Measurements from ENCODE around the gene SPTBN1. TPM values are rescaled to one million over a fixed set of nuclear protein-coding genes. Genes with fewer than 3 reads are reported as not detected.

SPTBN1 gene
- total RNA-seq, 1 experiment from 2014 or later, result 204 TPM

- no peaks in the 10 kb centered on the region for H3K27me3 Mint-ChIP-seq (ENCODE audit: low read depth)
- DNase-seq (ENCODE audit: low spot score) (no peak), ATAC-seq (no peak)
- H3K9me3 Mint-ChIP-seq, result no peaks in the 10 kb centered on the region; the same call in 1 of the 2 replicates
- H3K4me1 Mint-ChIP-seq, result no peaks in the 10 kb centered on the region; the same call in 1 of the 2 replicates
- H3K36me3 Mint-ChIP-seq, result peaks cover 6% of the 10 kb centered on the region
- ChIA-PET POLR2A (no interaction called here), CTCF (no interaction called here)
- H3K27ac Mint-ChIP-seq, result no peak overlapping the region
- no peak overlapping the region for H3K4me3 Mint-ChIP-seq
- TF ChIP-seq ZNF396 (CRISPR knock-in tag; IDR thresholded peaks at IDR 0.05; ENCODE audit: borderline replicate concordance) (no peak), JUN (CRISPR knock-in tag; IDR thresholded peaks at IDR 0.05) (no peak), ZBTB43 (CRISPR knock-in tag; IDR thresholded peaks at IDR 0.05) (no peak), CTCF (IDR thresholded peaks at IDR 0.05) (no peak), TP53 (CRISPR knock-in tag; IDR thresholded peaks at IDR 0.05) (no peak), ESRRA (CRISPR knock-in tag; IDR thresholded peaks at IDR 0.05; ENCODE audit: borderline replicate concordance) (no peak), MLX (CRISPR knock-in tag; IDR thresholded peaks at IDR 0.05) (no peak), PRRX2 (CRISPR knock-in tag; IDR thresholded peaks at IDR 0.05) (no peak), KAT7 (CRISPR knock-in tag; IDR thresholded peaks at IDR 0.05; ENCODE audit: borderline replicate concordance) (no peak), GRHL2 (CRISPR knock-in tag; IDR thresholded peaks at IDR 0.05; ENCODE audit: insufficient replicate concordance, severe bottlenecking) (no peak)
Observed at GRCh38 chr2:54534221-54534620, 78.1 kb downstream of the SPTBN1 start.

- CTCF ChIA-PET, result no interaction called here
- peak overlapping the region; percentile 12 for H3K27ac Mint-ChIP-seq
Observed at GRCh38 chr2:54534625-54535024, 78.5 kb downstream of the SPTBN1 start.

GRCh38 chr2:54535599-54536195 lies 79.6 kb downstream of the SPTBN1 start:
- DNase-seq (ENCODE audit: low spot score), result no peak
- POLR2A ChIA-PET, result no interaction called here
- peaks cover 4% of the 10 kb centered on the region; the same call in 1 of the 2 replicates for H3K4me1 Mint-ChIP-seq
- CTCF ChIA-PET, result no interaction called here
- no peak overlapping the region for H3K4me3 Mint-ChIP-seq
- H3K9me3 Mint-ChIP-seq, result no peaks in the 10 kb centered on the region
- H3K27me3 Mint-ChIP-seq (ENCODE audit: low read depth), result no peaks in the 10 kb centered on the region
- H3K27ac Mint-ChIP-seq, result no peak overlapping the region
- no peak for ATAC-seq
- 0 out of 2 replicates have a peak, but pooled peaks cover 1% of the 10 kb centered on the region for H3K36me3 Mint-ChIP-seq
- TF ChIP-seq ZNF317 (CRISPR knock-in tag; IDR thresholded peaks at IDR 0.05; ENCODE audit: borderline replicate concordance, low read depth), result no peak
- TF ChIP-seq PRRX2 (CRISPR knock-in tag; IDR thresholded peaks at IDR 0.05), result no peak
- TF ChIP-seq PREB (CRISPR knock-in tag; IDR thresholded peaks at IDR 0.05; ENCODE audit: borderline replicate concordance), result no peak
- TF ChIP-seq CDX4 (CRISPR knock-in tag; IDR thresholded peaks at IDR 0.05; ENCODE audit: borderline replicate concordance), result no peak
- TF ChIP-seq GRHL2 (CRISPR knock-in tag; IDR thresholded peaks at IDR 0.05; ENCODE audit: insufficient replicate concordance, severe bottlenecking), result no peak
- TF ChIP-seq OVOL2 (CRISPR knock-in tag; IDR thresholded peaks at IDR 0.05; ENCODE audit: borderline replicate concordance), result no peak
- no peak for TF ChIP-seq NR2C2 (CRISPR knock-in tag; IDR thresholded peaks at IDR 0.05)
- no peak for TF ChIP-seq ZNF219 (CRISPR knock-in tag; IDR thresholded peaks at IDR 0.05; ENCODE audit: borderline replicate concordance)
- TF ChIP-seq ATF6 (CRISPR knock-in tag; IDR thresholded peaks at IDR 0.05), result no peak
- no peak for TF ChIP-seq SP1 (CRISPR knock-in tag; conservative IDR thresholded peaks at IDR 0.05)
- TF ChIP-seq RELA (CRISPR knock-in tag; IDR thresholded peaks at IDR 0.05; ENCODE audit: borderline replicate concordance), result no peak

More at GRCh38 chr2:54534625-54535024, 78.5 kb downstream of the SPTBN1 start:
- TF ChIP-seq IRF1 (CRISPR knock-in tag; IDR thresholded peaks at IDR 0.05) (no peak), EMX1 (CRISPR knock-in tag; IDR thresholded peaks at IDR 0.05) (no peak), SMAD4 (CRISPR knock-in tag; IDR thresholded peaks at IDR 0.05) (no peak), NFATC4 (CRISPR knock-in tag; IDR thresholded peaks at IDR 0.05) (no peak), NR3C1 (CRISPR knock-in tag; conservative IDR thresholded peaks at IDR 0.05; ENCODE audit: low read depth) (no peak)
- Mint-ChIP-seq H3K27me3 (ENCODE audit: low read depth) (no peaks in the 10 kb centered on the region), H3K9me3 (no peaks in the 10 kb centered on the region), H3K4me1 (no peaks in the 10 kb centered on the region; the same call in 1 of the 2 replicates), H3K36me3 (0 out of 2 replicates have a peak, but pooled peaks cover 3% of the 10 kb centered on the region), H3K4me3 (no peak overlapping the region)
- DNase-seq (ENCODE audit: low spot score) (no peak), ATAC-seq (no peak)
- POLR2A ChIA-PET, result no interaction called here

All from WTC11 (cell line).